HG03097 (cell line): ENCODE measurements around the gene HLCS.

Experiments
- ATAC-seq: cut with Tn5 transposase; IDR thresholded peaks from one replicate; pipeline ENCODE4 v1.9.1; 2021; ENCODE audit not compliant: unreplicated experiment, low FRiP score

The HLCS gene

DNA sequence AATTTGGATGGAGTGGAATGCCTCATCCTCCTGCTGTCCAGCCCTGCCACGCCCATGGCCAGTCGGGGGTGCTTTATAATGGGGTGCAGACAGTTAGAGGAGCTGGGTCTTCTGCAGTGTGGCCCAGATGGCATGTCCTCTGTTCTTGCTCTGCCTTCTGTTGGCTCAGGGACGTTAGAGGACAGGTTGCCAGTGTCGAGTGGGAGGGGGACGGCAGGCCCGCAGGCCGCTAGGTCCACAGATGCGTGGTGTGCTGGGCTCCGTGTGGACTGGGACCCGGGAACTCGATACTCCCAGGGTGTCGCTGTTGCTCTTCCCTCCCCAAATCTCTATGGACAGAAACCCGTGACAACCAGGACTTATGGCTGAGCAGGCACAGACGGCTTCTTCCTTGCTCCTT, 234.3 kb downstream of the HLCS start:
- ATAC-seq = no peak

DNA sequence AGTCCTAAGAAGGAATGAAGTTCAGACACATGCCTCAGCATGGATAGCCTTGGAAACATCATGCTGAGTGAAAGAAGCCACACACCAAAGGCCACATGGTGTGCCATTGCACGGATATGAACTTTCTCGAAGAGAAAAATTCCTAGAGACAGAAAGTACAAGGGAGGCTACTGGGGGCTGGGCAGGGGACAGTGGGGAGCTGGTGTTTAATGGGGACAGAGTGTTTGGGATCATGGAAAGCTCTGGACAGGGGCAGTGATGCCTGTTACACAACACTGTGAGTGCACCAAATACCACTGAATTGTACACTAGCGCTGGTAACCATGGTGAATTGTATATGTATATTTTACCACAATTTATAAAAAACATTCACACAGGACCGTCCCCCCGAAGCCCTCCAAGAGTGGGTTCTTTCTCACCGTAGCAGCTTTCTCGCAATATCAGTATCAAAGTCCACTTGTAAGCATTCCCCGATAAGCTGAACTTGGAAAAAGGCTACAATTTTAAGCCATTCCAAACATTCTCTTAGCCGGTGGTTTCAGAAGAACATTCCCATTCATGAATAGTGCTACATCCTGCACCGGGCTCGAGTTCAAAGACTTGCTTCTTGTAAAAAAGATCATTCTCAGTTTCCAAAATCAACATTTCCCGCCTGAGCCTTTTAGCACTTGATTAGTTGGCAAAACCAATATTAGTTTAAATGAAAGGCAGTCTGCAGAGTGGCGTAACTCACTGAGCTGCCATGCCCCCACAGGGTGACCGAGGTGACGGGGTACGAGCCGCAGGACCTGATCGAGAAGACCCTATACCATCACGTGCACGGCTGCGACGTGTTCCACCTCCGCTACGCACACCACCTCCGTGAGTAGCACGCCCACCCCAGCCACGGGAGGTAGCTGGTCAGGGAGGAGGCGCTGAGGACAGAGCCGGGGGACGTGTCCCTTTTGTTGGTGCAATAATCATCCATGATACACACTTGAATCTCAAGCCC, 235.9 kb downstream of the HLCS start:
- no peak for ATAC-seq

DNA sequence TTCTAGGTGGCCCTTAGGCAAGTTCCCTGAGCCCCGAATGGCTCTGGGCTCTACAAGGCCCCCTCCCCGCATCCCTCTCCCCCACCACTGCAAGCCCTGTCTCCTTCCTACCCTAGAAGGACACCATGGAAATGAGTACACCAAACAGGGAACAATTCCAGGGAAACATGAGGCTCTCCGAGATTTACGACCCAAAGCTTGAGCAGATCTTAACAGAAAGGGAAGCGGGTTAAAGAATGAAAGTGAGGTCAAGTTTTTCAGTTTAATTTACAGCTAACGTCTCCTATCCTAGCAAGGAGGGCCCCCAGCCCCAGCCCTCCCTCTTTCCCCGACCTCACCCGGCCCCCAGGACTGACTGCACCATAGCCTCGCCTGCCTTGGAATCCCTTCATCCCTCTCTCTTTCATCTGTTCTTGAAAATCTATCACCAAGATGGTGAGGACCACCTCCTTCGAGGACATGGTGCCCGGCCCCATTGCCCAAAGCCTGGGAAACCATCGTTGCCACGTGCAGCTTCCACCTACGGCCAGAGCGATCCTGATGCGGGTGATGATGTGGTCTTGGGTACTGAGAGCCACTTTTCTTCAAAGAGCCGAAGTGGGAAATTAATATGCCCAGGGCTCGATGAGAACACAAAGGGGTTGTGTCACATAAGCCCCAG, 237.0 kb downstream of the HLCS start:
- no peak for ATAC-seq

DNA sequence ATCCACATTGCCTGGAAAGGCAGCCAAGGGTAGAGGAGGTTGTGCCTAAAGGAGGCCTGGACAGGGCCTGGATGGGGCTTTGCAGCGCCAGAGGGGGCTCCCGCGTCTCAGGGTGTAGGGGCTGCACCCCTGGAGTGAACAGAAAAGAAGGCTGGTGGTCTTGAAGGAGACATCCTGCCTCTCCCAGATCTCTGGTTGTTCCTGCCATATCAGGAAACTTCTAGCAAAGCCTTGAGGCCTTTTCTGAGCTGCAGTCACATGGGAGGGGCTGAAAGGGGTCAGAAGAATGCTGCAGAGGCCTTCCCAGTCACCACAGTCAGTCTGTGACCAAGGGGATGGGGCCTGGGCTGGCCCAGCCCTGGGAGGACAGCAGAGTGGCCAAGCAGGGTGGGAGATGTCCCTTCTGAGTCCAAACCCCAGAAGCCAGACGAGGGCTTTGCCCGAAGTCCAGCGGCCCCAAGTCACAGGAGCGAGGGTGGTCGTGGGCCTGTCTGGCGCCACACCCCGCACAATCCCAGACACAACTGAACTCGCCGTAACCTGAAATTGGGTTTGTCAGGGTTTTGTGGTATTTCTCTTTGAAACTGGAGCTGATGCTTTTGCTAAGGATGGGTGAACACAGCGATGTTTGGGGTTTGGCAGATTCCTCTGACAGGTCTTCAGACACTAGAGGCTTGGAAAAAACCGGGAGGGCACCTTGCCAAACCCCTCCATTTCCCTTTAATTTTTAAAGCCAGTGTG, 237.9 kb downstream of the HLCS start:
- no peak for ATAC-seq

DNA sequence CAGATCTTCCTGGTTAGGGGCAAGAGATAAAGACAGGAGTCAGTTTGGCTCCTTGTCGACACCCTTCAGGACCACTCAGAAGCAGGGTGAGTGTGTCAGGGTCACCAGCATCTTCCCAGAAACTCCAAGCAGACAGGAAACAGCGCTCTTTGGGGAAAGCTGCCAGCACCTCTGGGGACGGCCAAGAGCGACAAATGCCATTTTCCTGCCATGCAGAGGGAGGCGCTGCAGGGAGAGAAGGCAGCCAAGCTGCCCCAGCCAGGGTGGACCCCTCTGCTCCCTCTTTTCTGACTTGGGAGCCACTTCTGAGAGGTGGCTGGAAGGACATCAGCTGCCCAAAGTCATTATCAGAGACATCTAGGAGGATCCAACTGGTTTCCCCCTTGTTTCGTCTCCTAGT, 238.6 kb downstream of the HLCS start:
- no peak for ATAC-seq

DNA sequence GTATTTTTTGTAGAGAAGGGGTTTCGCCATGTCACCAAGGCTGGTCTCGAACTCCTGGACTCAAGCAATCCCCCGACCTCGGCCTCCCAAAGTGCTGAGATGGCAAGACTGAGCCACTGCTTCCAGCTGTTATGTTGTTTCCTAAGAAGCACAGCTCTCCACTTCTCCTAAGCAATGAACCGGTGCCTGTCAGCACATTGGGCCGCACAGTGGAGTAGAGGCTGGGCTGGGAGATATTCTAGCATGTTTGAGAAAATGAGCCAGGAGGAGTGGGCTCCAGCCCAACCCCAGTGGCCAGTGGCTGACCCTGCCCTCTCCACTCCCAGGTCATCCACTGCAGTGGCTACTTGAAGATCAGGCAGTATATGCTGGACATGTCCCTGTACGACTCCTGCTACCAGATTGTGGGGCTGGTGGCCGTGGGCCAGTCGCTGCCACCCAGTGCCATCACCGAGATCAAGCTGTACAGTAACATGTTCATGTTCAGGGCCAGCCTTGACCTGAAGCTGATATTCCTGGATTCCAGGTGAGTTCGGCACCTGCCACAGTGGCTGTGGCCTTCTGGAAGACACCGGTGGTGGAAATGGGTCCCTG, 240.6 kb downstream of the HLCS start:
- no peak for ATAC-seq

DNA sequence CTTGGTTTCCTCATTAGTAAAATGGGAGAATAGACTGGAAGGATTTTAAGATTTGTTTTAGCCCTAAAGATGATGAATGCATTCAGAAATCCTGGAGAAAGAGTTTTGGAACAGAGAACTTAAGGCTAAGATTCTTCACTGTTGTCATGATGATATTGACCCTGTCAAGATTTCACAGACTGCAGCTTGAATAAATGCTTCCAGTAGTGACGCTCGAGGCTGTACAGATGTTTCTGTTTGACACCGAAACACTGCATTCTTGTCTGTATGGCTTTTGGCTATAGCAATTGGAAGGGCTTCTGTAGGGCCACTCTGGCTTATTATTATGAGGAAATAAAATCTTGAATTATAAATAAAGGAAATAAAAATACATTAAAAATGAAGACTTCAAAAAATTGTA, 241.8 kb downstream of the HLCS start:
- no peak for ATAC-seq

DNA sequence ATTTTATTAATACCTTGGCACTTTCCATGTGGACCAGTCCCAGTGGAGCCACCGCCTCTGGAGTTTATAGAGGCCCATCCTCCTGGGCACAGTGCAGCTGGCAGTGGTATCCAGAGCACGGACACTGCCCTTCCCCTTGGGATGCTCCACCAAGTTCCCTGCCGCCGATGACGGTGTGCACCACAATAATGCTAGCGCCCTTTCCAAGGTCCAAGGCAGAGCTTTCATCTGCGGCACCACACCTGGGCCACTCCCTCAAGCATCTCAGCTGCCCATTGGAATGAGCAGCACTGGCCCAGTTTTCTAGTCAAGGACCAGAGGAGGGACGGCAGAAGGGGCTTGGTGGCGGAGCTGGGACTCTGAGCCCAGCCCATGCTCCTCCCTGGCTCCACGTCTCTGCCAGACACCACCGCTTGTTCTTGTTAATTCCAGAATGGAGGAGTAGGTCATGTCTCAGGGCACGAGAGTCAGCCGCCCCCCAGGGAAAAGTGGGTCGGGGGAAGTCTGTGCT, 243.0 kb downstream of the HLCS start:
- ATAC-seq = no peak

DNA sequence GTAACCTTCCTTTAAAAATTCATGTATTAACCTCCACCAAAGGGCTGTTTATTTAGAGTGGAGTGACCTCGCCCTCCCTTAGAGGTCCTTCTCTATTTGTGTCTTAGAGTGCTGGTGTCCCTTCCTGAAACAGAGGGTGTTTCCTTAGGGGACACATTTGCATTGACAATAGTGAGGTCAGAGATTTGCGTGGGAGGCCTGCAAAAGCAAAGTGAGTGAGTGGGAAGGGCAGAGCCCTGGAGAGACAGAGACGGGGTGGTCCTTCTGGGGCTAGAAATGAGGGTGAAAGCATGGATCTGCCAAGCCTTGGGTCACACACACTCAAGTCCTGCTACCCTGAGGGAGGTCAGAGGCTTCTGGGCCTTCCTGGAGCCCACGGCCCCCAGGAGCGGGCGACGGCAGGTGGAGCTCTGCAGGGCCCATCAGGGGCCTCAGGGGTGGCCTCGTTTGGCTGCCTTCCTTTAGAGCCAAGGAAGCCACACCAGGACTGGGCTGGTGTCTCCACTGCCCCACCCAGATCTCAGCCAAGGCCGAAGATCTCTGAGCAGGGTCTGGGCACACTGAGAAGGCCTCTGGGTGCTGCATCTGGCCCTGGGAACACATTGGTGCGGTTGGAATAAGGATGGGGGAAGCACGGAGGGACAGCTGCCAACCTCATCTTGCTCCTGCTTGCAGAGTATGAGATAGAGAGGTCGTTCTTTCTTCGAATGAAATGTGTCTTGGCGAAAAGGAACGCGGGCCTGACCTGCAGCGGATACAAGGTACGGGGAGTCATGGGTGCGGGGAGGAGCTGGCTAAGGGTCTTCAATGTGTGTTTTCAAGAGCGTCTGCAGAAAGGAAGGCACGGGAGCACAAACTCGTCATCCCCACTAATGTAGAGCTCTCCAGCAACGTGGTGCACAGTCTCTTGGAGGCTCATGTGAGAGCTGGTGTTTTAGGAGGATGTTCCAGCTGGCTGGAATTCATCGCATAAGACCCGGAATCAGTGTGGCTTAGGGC, 243.8 kb downstream of the HLCS start:
- ATAC-seq = no peak

DNA sequence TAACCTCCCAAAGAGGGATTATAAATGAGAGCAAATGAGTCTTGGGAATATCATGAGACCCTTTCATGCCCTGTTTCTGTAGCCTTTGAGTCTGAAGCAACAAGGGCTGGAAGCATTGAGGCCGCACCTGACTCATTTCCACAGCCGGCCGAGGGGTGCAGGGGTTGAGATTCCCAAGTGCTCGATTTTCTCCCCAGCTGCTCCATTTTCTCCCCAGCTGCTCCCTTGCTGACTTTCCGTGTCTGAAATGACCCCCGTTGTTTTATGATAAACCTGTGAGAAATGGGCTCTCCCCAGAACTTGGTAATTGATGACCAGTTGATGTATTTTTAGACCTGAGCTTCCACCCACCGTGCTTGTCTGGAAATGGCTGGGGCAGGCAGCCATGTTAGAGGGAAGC, 244.7 kb downstream of the HLCS start:
- no peak for ATAC-seq

DNA sequence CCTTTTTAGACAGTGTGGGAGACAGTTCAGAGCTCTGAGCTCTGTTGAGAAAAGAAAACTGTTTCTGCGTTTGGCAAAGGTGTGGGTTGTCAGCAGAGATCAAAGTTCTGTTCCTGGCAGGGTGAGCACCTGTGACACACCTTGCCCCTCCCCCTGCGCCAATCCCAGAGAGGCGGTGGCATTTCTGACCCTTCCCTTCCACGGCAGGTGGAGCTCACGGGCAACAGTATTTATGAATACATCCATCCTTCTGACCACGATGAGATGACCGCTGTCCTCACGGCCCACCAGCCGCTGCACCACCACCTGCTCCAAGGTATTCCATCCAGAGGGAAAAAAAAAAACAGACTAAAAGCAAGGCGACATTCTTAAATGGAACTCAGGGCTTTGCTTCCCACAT, 246.9 kb downstream of the HLCS start:
- ATAC-seq = no peak

DNA sequence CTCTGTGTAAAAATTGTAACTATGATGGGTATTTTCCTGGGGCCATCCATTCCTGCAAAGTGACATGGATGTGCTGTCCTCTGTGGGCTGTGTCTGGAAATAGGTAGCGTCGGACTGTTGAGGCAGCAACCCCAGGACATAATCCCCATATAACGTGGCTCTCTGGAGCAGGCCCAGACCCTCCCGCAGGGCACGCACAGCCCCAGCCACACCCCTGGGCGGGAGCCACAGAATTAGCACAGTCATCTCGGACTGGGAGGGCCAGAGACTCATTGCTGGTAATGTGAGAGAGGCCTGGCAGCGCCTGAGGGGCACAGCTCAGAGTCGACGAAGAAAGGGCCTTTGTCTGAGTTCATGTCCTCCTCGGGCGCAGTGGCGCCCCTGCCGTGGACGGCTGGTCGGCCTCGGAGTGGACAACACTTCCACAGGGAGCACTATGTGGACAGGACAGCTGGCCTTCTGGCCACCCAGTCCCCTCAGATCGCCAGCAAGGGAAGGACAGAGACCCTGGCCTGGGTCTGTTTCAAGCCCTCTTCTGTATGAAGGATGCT, 247.4 kb downstream of the HLCS start:
- no peak for ATAC-seq

DNA sequence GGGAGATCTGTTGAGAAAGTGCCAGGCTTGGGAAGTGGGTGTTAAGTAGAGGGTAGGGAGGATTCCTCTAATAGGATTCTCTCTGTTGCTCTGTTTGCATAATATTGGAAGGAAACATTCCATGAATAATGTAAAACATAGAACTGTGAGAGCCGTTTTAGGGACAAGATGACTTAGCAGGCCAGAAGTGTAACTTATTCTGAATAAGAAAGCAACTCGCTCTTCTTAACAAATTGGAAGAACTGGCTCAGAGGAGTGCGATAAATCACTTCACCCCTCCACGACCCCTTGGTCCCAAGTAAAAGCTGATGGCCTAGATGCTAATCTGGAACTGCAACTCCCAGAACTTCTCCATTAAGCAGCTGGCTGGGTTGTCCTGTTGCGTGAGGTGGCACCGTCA, 248.5 kb downstream of the HLCS start:
- ATAC-seq = no peak

DNA sequence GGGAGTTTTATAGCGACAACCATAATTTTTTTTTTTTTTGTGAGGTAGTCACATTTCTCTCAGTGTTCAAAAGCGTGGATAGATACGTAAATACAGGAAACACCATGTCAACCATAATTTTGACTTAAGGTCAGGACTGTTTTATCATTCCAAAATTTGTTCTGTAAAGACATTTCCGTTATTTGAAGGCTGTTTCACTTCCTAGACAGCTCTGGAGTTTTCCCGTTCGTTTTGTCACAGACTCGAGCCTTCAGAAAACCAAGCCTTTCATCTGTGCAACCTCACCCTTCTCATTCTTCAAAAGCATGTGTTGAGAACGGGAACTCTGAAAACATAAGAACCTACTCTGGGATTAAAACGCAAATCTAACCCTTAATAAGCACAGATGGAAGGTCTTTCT, 249.6 kb downstream of the HLCS start:
- ATAC-seq = no peak

DNA sequence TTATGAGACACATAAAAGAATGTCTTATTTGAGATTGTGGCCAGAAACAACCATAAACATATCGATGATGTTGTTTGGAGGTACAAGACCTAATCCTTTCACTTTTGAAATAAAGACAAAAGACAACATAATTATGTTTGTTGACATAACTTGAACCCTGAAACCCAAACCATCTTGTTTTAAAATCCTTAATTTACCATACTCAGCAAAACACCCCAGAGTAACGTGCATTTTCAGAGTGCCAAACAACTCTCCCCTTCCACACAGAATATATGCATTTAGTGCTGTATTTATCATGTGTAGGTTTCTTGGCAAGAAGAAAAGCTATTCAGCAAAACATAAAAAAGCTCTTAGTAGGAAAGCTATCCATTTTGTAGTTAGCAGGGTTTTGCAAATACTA, 250.1 kb downstream of the HLCS start:
- no peak for ATAC-seq

DNA sequence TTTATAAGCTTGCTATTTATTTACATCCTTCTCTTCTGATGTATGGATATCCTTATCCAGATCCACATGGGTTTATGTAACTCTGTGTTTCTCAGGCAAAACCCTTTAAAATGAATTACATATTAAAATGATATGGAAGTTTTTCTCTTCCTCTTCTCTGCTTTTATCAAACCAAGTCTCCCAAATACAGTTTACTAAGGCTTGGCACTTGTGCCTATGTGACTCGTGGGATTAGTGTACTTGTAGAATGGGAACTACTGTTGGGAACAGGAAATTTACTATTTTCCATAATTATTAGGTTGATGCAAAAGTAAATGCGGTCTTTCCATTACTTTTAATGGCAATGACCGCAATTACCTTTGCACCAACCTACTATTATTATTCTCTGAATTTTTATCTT, 252.7 kb downstream of the HLCS start:
- ATAC-seq = no peak

DNA sequence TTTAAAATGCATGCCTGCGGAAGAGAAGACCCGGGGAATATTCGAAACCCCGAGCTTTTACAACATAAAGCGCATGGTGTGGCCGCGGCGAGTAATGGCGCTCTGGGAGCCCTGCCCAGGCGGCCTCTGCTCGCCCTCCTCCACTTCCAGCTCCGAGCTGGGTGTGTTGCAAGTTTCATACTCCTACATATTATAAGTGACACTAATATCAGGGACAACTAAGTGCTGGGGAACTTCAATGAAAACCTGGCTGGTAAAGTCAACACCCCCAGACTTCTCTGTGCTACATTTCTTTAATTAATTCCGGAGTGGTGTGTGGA, 255.8 kb downstream of the HLCS start:
- ATAC-seq = no peak

DNA sequence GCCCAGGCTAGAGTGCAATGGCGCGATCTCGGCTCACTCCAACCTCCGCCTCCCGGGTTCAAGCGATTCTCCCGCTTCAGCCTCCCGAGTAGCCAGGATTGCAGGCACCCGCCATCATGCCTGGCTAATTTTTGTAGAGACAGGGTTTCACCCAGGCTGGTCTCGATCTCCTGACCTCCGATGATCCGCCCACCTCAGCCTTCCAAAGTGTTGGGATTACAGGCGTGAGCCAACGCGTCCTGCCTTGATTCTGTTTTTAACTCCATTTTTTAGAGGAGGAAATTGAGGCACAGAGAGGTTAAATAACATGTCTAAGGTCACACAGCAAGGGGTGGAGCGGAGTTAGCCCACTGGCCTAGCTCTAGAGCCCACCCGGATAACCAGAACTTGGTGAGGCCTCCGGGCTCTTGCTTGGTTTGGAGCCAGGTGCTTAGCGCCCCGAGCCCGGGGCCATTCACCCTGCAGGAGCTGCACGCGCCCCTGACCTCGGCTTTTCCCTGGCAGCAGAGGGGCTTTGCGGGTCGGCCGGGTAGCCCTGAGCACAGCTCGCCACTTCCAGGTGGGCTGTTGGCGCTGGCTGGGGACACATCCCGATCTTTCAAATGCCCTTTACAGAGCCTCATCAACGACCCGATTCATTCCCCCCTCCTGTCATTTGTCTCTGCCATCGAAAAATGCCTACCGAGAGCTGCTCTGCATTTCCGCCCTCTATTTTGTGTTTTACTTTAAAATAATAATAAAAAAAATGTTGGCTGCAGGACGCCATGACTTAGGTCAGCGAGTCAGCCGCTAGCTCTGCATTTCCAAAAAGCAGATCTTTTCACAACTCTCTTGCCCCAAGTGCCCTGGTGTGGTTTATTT, 256.4 kb downstream of the HLCS start:
- ATAC-seq = no peak
